ENCODE results near the gene NSUN3.

NSUN3 gene

DNA sequence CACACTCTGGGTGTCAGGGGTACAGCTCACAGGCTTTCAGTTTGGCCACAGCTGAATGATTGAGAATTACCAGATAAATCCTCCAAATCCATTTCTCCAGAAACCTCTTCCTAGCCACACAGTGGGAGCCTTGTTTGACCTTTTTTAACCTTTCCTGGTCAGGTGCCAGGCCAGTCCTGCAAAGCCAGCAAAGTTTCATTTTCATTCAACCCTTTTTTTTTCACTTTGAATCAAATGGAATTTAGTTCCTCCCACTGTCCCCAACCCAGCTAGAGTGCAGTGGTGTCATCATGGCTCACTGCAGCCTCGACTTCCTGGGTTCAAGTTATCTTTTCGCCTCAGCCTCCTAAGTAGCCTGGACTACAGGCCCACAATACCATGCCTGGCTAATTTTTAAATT is 67.8 kb downstream of the NSUN3 start:
- DNase-seq (ENCODE audit: low read depth), result no peak

DNA sequence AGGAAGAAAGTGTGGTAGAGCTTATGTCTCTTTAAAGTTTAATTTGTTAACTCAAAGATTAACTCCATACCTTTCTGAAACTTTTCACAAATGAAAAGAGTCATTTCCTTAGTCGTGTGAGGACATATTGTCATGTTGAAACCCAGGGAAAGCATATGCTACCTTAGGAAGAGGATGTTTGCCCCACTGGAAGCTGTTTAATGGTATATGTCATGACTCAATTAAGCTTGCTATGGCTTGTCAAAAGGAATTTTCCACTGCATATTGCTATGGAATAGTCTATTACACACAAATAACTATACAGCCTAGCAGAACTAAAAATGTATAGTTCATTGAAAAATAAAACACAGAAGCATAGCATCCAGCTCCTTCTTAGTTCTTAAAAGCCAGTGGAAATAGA is 69.9 kb downstream of the NSUN3 start:
- DNase-seq (ENCODE audit: low read depth), result no peak

GRCh38 chr3:94136133-94136532 is 73.3 kb downstream of the NSUN3 start:
- no peak for DNase-seq (ENCODE audit: low read depth)

DNA sequence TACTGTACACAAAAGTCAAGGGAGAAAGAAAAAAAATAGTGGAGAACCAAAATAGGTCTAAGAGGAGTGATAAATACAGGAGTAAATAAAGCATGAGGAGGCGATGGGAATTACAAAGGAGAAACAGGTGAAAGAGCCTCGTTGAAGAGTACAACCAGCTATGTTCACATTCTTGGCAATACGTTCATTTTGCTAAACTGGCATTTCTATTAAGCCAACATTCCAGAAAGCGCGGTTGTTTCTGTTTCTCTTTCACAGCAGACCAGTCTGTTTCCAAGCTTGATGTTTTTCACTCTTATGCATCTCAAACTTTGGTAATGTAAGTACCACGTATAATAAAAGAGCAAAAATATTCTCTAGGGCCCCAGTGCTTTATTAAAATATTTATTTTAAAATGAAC is 74.5 kb downstream of the NSUN3 start:
- DNase-seq (ENCODE audit: low read depth), result no peak

DNA sequence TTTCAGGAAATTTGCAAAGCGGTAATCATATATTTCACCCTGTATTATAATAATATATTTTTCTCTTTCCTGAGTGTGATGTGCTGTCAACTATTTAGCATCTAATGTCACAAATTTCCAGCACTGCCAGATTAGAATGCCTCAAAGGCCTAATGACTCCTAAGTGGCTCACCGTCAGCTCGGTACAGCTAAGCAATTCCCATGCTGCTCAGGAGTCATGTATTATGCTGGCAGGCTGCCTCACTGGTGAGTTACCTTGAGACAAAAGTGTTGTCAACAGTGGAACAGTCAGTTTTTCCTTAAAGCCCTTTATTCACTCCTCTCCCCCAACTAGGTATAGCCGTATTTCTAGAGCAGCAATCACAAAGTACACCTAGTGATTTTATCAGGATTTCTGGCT is 83.6 kb downstream of the NSUN3 start:
- DNase-seq (ENCODE audit: low read depth), result no peak

- no peak for DNase-seq (ENCODE audit: low read depth)
These were observed 84.2 kb downstream of the NSUN3 start for GRCh38 chr3:94147012-94147411.

GRCh38 chr3:94150113-94150512 is 87.3 kb downstream of the NSUN3 start:
- no peak for DNase-seq (ENCODE audit: low read depth)

- DNase-seq (ENCODE audit: low read depth), result no peak
These were observed 93.8 kb downstream of the NSUN3 start for GRCh38 chr3:94156626-94157025.

DNA sequence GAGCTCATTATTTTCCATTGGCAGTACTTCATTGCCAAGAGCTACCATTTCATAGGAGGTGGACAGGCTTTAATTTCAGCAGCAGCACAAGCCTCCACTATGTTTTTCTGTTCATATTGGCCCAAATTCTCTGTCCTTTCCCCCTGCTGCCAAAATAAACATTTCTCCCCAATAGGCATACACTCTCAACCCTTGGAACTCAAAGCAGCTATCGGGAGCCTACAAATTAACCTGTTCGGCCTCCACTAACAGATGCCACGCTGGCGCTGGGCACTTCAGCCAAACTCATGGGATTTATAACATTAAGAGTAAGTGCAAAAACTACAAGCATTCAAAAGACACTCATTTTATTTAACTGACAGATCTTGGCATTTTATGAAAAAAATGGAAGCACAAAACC is 95.7 kb downstream of the NSUN3 start:
- DNase-seq (ENCODE audit: low read depth), result no peak

GRCh38 chr3:94159062-94159828 is 96.4 kb downstream of the NSUN3 start:
- DNase-seq (ENCODE audit: low read depth), result peak; percentile 53

DNA sequence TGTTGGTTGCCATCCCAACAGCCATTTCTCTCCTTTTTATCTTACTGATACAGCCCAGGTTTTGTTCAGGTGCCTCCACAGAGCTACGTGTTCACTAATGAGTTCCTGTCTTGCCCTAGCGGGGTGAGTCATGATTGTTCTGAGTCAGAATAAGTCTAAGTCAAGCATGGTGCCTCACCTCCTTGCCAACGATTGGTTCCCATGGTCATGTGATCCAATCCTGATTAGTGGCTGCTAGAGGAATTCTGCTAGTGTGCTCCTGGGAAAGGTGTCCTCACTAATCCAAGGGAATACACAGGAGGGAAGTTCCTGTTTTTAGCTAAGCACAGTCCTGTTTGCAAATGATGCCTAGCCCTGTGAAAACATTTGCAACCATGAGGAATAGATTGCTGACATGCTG is 99.8 kb downstream of the NSUN3 start:
- peak; percentile 53 for DNase-seq (ENCODE audit: low read depth)

DNA sequence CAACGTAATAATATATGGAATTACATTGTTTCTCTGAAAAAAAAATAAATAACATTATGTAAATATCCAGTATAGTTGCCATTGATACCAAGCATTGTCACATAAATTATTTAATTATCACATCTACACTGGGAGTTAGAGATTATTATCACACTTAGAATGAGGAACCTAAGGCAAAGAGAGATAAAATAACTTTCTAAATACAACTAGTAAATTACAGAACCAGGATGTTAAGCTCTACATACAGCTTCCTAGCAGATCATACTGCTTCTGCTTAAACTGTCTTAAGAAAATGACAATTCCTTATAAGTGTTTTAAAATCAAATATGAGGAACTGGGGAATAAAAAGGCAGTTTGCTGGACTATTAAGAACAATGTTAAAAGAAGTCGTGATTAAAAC is 104.5 kb downstream of the NSUN3 start:
- no peak for DNase-seq (ENCODE audit: low read depth)

- DNase-seq (ENCODE audit: low read depth), result no peak
These were observed 104.9 kb downstream of the NSUN3 start for GRCh38 chr3:94167796-94168195.

DNA sequence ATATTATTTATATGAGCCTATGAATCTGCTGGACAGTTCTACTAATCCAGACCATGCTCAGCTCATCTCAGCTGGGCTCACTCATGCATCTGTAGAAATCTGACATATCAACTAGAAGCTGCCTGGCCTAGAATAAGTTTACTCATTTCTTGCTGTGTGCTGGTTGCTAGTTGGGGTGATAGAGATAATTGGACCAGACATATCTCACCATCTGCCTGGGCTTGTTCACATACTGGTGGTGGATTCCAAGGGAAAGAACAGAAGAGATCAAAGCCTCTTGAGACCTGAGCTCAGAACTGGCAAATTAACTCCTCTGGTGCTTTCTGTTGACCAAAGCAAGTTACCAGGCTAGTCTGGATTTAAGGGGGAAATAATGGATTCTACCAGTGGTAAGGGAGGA is 109.1 kb downstream of the NSUN3 start:
- no peak for DNase-seq (ENCODE audit: low read depth)

DNA sequence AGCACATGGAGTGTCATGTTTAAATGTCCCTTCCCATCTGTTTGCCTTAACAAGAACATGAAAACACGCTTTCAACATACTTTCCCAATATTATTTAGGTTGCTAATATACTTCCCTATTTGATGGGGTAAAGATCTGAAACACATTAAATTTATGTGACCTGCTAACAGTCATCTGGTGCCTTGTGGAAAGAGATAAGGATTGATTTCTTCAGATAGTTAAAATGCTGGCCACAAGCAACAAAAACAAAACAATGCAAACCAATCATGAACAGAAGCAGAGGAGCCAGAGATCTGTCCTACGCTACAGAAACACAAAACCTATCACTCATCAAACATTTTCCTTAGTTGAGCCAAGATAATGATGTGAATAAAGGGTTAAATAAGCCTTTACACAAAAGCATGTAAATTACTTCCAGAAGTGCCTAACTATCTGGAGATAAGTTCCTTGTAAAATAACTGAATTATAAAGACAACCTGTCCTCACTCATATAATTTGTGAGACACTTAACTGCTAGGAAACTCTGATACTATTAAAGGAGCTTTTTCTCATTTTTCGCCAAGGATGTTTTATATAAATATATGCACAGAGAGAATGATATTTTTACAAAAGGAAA is 109.9 kb downstream of the NSUN3 start:
- DNase-seq (ENCODE audit: low read depth), result no peak

DNA sequence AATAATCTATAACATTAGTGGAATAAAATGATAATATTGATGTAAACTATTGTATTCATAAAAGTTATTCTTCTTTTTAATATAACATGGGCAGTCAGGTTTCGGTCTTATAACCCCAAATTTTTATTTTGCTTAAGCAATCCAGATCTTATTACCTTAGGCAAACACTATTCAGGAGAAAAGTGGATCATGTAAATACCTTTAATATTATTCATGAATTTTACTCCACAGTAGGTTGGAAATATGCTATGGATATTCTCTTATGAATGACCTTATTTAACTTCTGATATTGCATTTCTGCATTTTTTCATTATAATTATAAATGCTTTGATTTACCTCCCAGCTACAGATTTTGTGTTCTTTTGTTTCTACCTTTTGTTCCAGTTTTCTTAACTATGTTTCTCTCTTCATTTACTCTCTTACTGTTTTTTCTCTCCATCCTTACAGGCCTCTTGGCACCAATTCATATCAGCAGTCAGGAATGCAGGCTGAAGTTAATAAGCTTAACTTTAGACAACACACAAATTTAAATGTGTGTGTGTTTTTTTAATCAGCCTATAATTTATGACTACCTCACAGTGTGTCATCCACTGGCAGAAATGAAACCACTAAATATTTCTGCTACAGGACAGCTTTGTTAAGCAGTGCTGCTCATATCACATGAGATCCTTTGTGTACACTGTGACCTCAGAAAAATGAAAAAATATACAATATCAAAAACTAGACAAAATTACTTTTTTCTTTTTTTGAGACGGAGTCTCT is 111.0 kb downstream of the NSUN3 start:
- no peak for DNase-seq (ENCODE audit: low read depth)

DNA sequence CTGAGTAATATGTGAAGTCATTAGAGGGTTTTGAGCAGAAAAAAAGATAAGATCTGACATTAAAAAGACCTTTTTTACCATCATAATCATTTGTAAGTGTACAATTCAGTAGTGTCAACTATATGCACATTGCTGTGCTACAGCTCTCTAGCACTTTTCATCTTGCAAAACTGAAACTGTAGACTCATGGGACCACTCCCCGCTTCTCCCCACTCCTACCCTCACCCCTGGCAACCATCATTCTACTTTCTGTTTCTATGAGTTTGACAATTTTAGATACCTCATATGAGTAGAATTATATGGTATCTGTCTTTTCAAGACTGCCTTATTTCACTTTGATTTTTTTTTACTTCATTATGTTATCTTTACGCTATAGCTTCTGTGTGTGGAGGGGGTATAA is 112.8 kb downstream of the NSUN3 start:
- DNase-seq (ENCODE audit: low read depth), result no peak

GRCh38 chr3:94176988-94177745 is 114.3 kb downstream of the NSUN3 start:
- no peak for DNase-seq (ENCODE audit: low read depth)
